ENCODE results near the gene ERF. TPM values are rescaled to one million over a fixed set of nuclear protein-coding genes. Genes with fewer than 3 reads are reported as not detected.
"Not testable (repeated sequence)": the region's sequence is repeated elsewhere in the genome, so short reads cannot be mapped to it uniquely, and the experiment has no call there.

The ERF gene
- polyA plus RNA-seq, 3 donors: 16.5 to 64.6 (median 33.4) TPM

GRCh38 chr19:42268142-42268703 is 13.3 kb upstream of the ERF start:
- peak overlapping the region; percentile 75 for H3K27ac ChIP-seq (ENCODE audit: low read depth, low read length)
- 0 to 1% (median 0%) methylated on average over 45 to 46 of the region's 46 CpGs for WGBS, 3 donors

- 6 to 9% (median 8%) methylated on average over 13 of the region's 13 CpGs for WGBS, 3 donors
- no peak overlapping the region for H3K27ac ChIP-seq (ENCODE audit: low read depth, low read length)
Measured at GRCh38 chr19:42267644-42268141, 12.8 kb upstream of the ERF start.

GRCh38 chr19:42266928-42267603 is 12.1 kb upstream of the ERF start:
- WGBS, 3 donors: 92 to 95% (median 93%) methylated on average over 22 to 25 of the region's 25 CpGs
- H3K27ac ChIP-seq (ENCODE audit: low read depth, low read length): not testable (repeated sequence)

- 91 to 93% (median 92%) methylated on average over 4 of the region's 4 CpGs for WGBS, 3 donors
- not testable (repeated sequence) for H3K27ac ChIP-seq (ENCODE audit: low read depth, low read length)
Measured at GRCh38 chr19:42266105-42266504, 11.2 kb upstream of the ERF start.

- 92 to 97% (median 92%) methylated on average over 3 of the region's 3 CpGs for WGBS, 3 donors
- no peak overlapping the region for H3K27ac ChIP-seq (ENCODE audit: low read depth, low read length)
Measured at GRCh38 chr19:42261763-42262162, 6.8 kb upstream of the ERF start.

- 73 to 96% (median 85%) methylated on average over 3 of the region's 3 CpGs for WGBS, 3 donors
Measured at GRCh38 chr19:42257842-42258241, 2.9 kb upstream of the ERF start.

GRCh38 chr19:42255766-42256745 is 1.1 kb upstream of the ERF start:
- 8 to 11% (median 8%) methylated on average over 38 of the region's 38 CpGs for WGBS, 3 donors
- no peak overlapping the region for H3K27ac ChIP-seq (ENCODE audit: low read depth, low read length)

More at GRCh38 chr19:42257842-42258241, 2.9 kb upstream of the ERF start:
- not testable (repeated sequence) for H3K27ac ChIP-seq (ENCODE audit: low read depth, low read length)

- WGBS, 3 donors: 0% methylated on average over 55 to 70 of the region's 70 CpGs
- H3K27ac ChIP-seq (ENCODE audit: low read depth, low read length): peak overlapping the region; percentile 91
Measured at GRCh38 chr19:42254089-42254849, 659 bp downstream of the ERF start.

- 0 to 1% (median 0%) methylated on average over 26 to 59 of the region's 71 CpGs for WGBS, 3 donors
- peak overlapping the region; percentile 91 for H3K27ac ChIP-seq (ENCODE audit: low read depth, low read length)
Measured at GRCh38 chr19:42253245-42254088, 1.5 kb downstream of the ERF start.

- H3K27ac ChIP-seq (ENCODE audit: low read depth, low read length): peak overlapping the region; percentile 79
- 3 to 10% (median 7%) methylated on average over 26 to 27 of the region's 27 CpGs for WGBS, 3 donors
Measured at GRCh38 chr19:42252365-42253244, 2.3 kb downstream of the ERF start.

- WGBS, 3 donors: 70 to 79% (median 73%) methylated on average over 4 of the region's 4 CpGs
- peak overlapping the region; percentile 79 for H3K27ac ChIP-seq (ENCODE audit: low read depth, low read length)
Measured at GRCh38 chr19:42251572-42252358, 3.2 kb downstream of the ERF start.

GRCh38 chr19:42250666-42251531 is 4.0 kb downstream of the ERF start:
- WGBS, 3 donors: 8 to 28% (median 9%) methylated on average over 9 to 19 of the region's 19 CpGs

GRCh38 chr19:42250183-42250665 is 4.7 kb downstream of the ERF start:
- peak overlapping the region; percentile 52 for H3K27ac ChIP-seq (ENCODE audit: low read depth, low read length)
- 38 to 72% (median 45%) methylated on average over 15 of the region's 15 CpGs for WGBS, 3 donors

More at GRCh38 chr19:42250666-42251531, 4.0 kb downstream of the ERF start:
- H3K27ac ChIP-seq (ENCODE audit: low read depth, low read length): peak overlapping the region; percentile 68

GRCh38 chr19:42249769-42250168 is 5.2 kb downstream of the ERF start:
- H3K27ac ChIP-seq (ENCODE audit: low read depth, low read length): peak overlapping the region; percentile 52
- 80% methylated on average over 6 of the region's 6 CpGs for WGBS, 3 donors
